SK-N-SH treated with all-trans-retinoic acid at 6 μM for 48 hours (cell line): ENCODE measurements around the gene DTHD1.

ENCODE experiments used
- ARNTL ChIP-seq: fragments of 450-650 bp; formaldehyde crosslinking; IDR thresholded peaks from 2 replicates; pipeline ENCODE4 v1.5.0; 2020; ENCODE audit warnings: low read depth, mild to moderate bottlenecking, moderate library complexity, borderline replicate concordance
- BACH2 ChIP-seq: fragments of 250-450 bp; sonication (Bioruptor Pico); IDR thresholded peaks from 2 replicates; pipeline ENCODE4 v1.9.0; 2021; ENCODE audit warnings: mild to moderate bottlenecking, borderline replicate concordance
- CREB5 ChIP-seq: fragments of 250-450 bp; sonication (Bioruptor Pico); IDR thresholded peaks from 2 replicates; pipeline ENCODE4 v1.5.1; 2020; ENCODE audit warnings: low read depth, mild to moderate bottlenecking, moderate library complexity
- ZC3H10 ChIP-seq: fragments of 250-450 bp; sonication (Bioruptor Pico); IDR thresholded peaks from 2 replicates; pipeline ENCODE4 v1.5.1; 2021; ENCODE audit warnings: mild to moderate bottlenecking, moderate library complexity
- ZFP3 ChIP-seq: fragments of 250-450 bp; sonication (Bioruptor Pico); IDR thresholded peaks from 2 replicates; pipeline ENCODE4 v1.5.0; 2020; ENCODE audit warnings: mild to moderate bottlenecking, moderate library complexity
- TF ChIP-seq, protein P1 (sequence below): fragments of 250-450 bp; sonication (Bioruptor Pico); IDR thresholded peaks from 2 replicates; pipeline ENCODE4 v1.5.1; 2021; ENCODE audit warnings: mild to moderate bottlenecking, moderate library complexity
- TF ChIP-seq, protein P2 (sequence below): fragments of 250-450 bp; sonication (Bioruptor Pico); IDR thresholded peaks from 2 replicates; pipeline ENCODE4 v1.8.0; 2021; ENCODE audit warnings: low read depth, mild to moderate bottlenecking, moderate library complexity, borderline replicate concordance
- TF ChIP-seq, protein P3 (sequence below): fragments of 250-450 bp; sonication (Bioruptor Pico); IDR thresholded peaks from 2 replicates; pipeline ENCODE4 v1.8.0; 2020; ENCODE audit warnings: mild to moderate bottlenecking, moderate library complexity, borderline replicate concordance

GRCh38 chr4:36244257-36245082, 36.9 kb upstream of the DTHD1 start, which contains the start of gene ARAP2:
- TF ChIP-seq, protein P1, sequence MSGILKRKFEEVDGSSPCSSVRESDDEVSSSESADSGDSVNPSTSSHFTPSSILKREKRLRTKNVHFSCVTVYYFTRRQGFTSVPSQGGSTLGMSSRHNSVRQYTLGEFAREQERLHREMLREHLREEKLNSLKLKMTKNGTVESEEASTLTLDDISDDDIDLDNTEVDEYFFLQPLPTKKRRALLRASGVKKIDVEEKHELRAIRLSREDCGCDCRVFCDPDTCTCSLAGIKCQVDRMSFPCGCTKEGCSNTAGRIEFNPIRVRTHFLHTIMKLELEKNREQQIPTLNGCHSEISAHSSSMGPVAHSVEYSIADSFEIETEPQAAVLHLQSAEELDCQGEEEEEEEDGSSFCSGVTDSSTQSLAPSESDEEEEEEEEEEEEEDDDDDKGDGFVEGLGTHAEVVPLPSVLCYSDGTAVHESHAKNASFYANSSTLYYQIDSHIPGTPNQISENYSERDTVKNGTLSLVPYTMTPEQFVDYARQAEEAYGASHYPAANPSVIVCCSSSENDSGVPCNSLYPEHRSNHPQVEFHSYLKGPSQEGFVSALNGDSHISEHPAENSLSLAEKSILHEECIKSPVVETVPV: no peak
- no peak for TF ChIP-seq ZFP3
- TF ChIP-seq, protein P2, sequence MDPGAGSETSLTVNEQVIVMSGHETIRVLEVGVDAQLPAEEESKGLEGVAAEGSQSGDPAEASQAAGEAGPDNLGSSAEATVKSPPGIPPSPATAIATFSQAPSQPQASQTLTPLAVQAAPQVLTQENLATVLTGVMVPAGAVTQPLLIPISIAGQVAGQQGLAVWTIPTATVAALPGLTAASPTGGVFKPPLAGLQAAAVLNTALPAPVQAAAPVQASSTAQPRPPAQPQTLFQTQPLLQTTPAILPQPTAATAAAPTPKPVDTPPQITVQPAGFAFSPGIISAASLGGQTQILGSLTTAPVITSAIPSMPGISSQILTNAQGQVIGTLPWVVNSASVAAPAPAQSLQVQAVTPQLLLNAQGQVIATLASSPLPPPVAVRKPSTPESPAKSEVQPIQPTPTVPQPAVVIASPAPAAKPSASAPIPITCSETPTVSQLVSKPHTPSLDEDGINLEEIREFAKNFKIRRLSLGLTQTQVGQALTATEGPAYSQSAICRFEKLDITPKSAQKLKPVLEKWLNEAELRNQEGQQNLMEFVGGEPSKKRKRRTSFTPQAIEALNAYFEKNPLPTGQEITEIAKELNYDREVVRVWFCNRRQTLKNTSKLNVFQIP (CRISPR knock-in tag): no peak
- TF ChIP-seq, protein P3, sequence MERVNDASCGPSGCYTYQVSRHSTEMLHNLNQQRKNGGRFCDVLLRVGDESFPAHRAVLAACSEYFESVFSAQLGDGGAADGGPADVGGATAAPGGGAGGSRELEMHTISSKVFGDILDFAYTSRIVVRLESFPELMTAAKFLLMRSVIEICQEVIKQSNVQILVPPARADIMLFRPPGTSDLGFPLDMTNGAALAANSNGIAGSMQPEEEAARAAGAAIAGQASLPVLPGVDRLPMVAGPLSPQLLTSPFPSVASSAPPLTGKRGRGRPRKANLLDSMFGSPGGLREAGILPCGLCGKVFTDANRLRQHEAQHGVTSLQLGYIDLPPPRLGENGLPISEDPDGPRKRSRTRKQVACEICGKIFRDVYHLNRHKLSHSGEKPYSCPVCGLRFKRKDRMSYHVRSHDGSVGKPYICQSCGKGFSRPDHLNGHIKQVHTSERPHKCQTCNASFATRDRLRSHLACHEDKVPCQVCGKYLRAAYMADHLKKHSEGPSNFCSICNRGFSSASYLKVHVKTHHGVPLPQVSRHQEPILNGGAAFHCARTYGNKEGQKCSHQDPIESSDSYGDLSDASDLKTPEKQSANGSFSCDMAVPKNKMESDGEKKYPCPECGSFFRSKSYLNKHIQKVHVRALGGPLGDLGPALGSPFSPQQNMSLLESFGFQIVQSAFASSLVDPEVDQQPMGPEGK (CRISPR knock-in tag): no peak
- TF ChIP-seq ARNTL (CRISPR knock-in tag): no peak
- TF ChIP-seq CREB5 (CRISPR knock-in tag): no peak
- no peak for TF ChIP-seq BACH2
- TF ChIP-seq ZC3H10 (CRISPR knock-in tag): no peak
